NCI-H69 (cell line): ENCODE measurements around the gene CHMP2A.
"Not testable (repeated sequence)": the region's sequence is repeated elsewhere in the genome, so short reads cannot be mapped to it uniquely, and the experiment has no call there.

Source experiments
- DNase-seq: peaks from one replicate; lab custom pipeline; 2025; lab: John Stamatoyannopoulos, UW

CHMP2A gene

DNA sequence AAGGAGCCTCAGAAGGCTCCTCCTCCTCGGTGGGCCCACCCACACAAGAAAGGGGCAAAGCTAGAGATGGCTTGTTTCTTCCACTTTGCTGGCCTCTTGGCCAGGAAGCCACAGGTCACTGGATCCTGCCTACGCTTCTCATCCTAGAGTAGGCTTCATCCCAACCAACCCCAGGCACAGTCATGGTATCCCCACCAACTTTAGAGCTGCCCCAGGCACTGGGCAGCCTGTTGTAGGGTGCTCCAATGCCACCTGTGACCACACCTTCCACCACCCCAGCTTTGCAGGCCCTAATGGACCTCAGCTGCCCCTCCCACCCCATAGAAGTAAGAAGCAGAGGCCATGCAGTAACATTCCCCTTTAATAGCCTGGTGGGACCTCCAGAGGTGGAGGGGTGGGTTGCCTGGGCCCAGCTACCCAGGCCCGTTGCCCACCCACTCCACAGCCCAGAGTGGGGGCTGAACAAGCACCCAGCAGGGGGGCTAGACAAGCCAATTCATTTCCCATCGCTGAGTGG is 522 bp upstream of the CHMP2A start:
- no peak for DNase-seq

GRCh38 chr19:58553799-58554493 is 959 bp downstream of the CHMP2A start:
- DNase-seq = no peak

GRCh38 chr19:58552655-58553054 is 2.2 kb downstream of the CHMP2A start:
- no peak for DNase-seq

DNA sequence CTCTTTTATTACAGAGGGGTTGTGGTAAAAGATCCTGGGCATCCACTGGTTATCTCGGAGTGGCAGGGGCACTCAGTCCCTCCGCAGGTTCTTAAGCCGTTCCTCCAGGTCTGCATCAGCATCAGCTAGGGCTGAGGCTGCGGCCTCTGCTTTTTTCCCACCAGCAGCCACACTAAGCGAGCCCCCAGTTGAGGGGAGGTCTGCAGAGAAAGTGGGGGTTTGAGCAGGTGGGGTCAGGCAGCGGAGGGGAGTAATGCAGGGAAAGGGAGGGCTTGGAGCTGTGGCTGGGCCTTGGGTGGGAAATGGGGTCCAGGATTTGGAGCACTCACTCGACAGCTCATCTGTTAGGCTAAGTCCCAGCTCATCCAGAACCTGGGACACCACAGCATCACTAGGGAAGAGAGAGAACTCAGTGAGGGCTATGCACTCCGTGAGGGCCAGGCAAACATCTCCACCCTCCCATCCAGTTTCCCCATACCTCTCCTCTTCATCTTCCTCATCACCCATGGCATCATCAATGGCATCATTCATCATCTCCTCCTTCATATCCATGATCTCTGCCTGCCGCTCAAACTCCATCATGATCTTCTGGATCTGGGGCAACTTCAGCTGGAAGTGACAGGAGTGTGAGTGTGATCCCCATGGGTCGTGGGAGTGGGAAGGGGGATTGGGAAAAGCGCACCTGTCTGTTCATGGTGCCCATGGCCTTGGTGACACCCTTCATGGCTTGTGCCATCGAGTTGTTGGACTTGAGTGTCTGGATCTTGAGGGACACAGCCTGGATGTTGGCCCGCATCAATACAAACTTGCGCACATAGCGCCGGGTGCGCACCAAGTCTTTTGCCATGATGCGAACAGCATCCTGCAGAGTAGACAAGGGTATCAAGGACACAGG is 3.1 kb downstream of the CHMP2A start:
- DNase-seq = no peak

- DNase-seq = no peak
Observed at GRCh38 chr19:58551123-58551497, 3.8 kb downstream of the CHMP2A start.

GRCh38 chr19:58550362-58551122 is 4.4 kb downstream of the CHMP2A start:
- DNase-seq = no peak

- DNase-seq = no peak
Observed at GRCh38 chr19:58549664-58550361, 5.1 kb downstream of the CHMP2A start.

DNA sequence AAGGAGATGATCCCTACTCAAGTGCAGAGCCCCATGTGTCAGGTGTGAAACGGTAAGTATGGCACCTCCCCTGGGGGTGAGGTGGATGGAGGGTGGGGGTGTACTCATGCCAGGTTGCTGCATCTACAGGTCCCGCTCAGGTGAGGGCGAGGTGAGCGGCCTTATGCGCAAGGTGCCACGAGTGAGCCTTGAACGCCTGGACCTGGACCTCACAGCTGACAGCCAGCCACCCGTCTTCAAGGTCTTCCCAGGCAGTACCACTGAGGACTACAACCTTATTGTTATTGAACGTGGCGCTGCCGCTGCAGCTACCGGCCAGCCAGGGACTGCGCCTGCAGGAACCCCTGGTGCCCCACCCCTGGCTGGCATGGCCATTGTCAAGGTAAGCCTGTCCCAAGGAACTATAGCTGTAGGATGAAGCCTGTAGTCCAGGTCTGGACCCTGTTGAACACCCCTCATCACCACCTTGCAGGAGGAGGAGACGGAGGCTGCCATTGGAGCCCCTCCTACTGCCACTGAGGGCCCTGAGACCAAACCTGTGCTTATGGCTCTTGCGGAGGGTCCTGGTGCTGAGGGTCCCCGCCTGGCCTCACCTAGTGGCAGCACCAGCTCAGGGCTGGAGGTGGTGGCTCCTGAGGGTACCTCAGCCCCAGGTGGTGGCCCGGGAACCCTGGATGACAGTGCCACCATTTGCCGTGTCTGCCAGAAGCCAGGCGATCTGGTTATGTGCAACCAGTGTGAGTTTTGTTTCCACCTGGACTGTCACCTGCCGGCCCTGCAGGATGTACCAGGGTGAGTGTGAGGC is 5.8 kb downstream of the CHMP2A start:
- no peak for DNase-seq

GRCh38 chr19:58547323-58548312 is 7.3 kb downstream of the CHMP2A start:
- no peak for DNase-seq

DNA sequence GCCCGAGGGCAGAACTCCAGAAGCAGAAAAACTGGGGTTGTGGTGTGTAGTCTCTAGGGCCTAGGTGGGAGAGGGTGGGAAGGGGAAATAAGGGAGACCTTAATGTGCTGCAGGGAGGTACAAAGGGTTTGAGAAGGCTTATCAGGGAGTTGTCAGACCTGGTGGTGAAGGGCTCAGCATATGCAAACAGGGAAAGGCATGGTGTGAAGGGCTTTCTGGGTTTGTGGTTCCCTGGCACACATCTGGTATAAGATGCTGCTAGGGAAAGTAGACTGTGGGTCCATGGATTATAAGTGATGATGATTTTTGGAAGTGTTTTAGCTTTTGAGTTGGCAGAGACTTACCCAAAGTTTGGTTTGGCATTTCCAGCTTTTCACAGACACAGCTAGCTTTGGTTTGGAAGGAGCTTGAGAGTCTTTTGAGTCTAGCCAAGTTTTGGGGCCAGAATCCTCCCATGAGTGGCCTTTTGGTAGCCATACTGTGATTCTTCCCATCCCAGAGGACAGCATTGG is 8.8 kb downstream of the CHMP2A start:
- no peak for DNase-seq

DNA sequence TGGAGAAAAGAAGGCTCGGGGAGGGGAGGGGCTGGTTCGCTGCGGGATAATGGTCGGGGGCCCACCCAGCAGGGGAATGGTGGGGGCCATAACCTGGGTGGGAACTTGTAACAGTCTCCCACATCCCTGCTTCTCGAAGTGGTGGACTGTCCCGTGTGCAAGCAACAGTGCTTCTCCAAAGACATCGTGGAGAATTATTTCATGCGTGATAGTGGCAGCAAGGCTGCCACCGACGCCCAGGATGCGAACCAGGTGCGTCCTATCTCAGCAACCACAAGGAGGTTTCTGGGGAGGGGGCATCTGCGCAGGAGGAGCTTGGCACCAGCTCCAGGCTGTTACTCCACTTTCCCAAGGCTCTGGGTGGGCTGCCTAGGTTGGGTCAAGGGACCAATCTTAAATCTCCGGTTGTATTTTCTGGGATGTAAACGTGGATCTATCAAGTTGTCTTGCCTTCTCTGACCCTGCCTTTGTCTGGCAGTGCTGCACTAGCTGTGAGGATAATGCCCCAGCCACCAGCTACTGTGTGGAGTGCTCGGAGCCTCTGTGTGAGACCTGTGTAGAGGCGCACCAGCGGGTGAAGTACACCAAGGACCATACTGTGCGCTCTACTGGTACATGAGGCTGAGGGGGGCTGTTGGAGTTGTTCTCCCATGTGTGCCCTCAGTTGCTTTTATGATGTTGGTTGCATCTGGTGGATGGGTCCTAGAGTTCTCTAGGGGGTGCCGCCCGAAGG is 9.5 kb downstream of the CHMP2A start:
- DNase-seq = no peak

- no peak for DNase-seq
Observed at GRCh38 chr19:58544591-58545285, 10.2 kb downstream of the CHMP2A start.

- no peak for DNase-seq
Observed at GRCh38 chr19:58543826-58544590, 10.9 kb downstream of the CHMP2A start, which contains the start of gene TRIM28. Gene TRIM28 (plus strand): TSS chr19:58544064. CDS start chr19:58544758, 694 bp downstream.

GRCh38 chr19:58542641-58543372 is 12.1 kb downstream of the CHMP2A start:
- not testable (repeated sequence) for DNase-seq

GRCh38 chr19:58539169-58539559 is 15.7 kb downstream of the CHMP2A start:
- not testable (repeated sequence) for DNase-seq
